Measurements from ENCODE around the gene RUVBL1.

GRCh38 chr3:128133273-128133883 lies 9.8 kb upstream of the RUVBL1 start:
- TF ChIP-seq CTCF (conservative IDR thresholded peaks at IDR 0.05; ENCODE audit: low read depth, low read length) (peak; percentile 81), POLR2A (IDR thresholded peaks at IDR 0.05; ENCODE audit: low read depth, low read length) (no peak), BHLHE40 (IDR thresholded peaks at IDR 0.05; ENCODE audit: low read depth, low read length) (no peak), SMC3 (IDR thresholded peaks at IDR 0.05; ENCODE audit: low read depth, low read length) (peak; percentile 87), MXI1 (IDR thresholded peaks at IDR 0.05; ENCODE audit: borderline replicate concordance, low read depth, low read length) (no peak), MAZ (IDR thresholded peaks at IDR 0.05; ENCODE audit: borderline replicate concordance, low read depth, low read length) (no peak), RCOR1 (IDR thresholded peaks at IDR 0.05; ENCODE audit: insufficient replicate concordance, low read length) (no peak), CEBPB (IDR thresholded peaks at IDR 0.05; ENCODE audit: low read depth, low read length) (peak; percentile 55; the same call in 1 of the 2 replicates), RAD21 (IDR thresholded peaks at IDR 0.05; ENCODE audit: low read length) (peak; percentile 87), USF2 (IDR thresholded peaks at IDR 0.05; ENCODE audit: low read depth, low read length) (no peak), RFX5 (IDR thresholded peaks at IDR 0.05; ENCODE audit: low read depth, low read length) (no peak), ELK1 (IDR thresholded peaks at IDR 0.05; ENCODE audit: borderline replicate concordance, low read depth, low read length) (no peak), CHD1 (IDR thresholded peaks at IDR 0.05; ENCODE audit: low read depth, low read length) (no peak)

Measured in IMR-90 (cell line).